Measurements from ENCODE around the gene CETP. TPM values are rescaled to one million over a fixed set of nuclear protein-coding genes. Genes with fewer than 3 reads are reported as not detected.

The CETP gene
- total and polyA plus RNA-seq, 5 donors from 2014 or later: 0.27 TPM; not detected in 4

- Histone ChIP-seq H3K9me3 (ENCODE audit: control insufficient read depth in 2 of 2, low read length in 2 of 2) (no peaks in the 10 kb centered on the region), H3K4me1 (ENCODE audit: control insufficient read depth, insufficient read depth, low read length, poor library complexity, severe bottlenecking) (peaks cover 64% of the 10 kb centered on the region), H3K27me3 (ENCODE audit: control insufficient read depth, insufficient read depth, low read length) (no peaks in the 10 kb centered on the region), H3K4me3 (ENCODE audit: low read depth, low read length) (peak overlapping the region; percentile 20), H3K36me3 (ENCODE audit: control insufficient read depth, insufficient read depth, low read length) (peaks cover 48% of the 10 kb centered on the region), H3K27ac (ENCODE audit: insufficient read depth, low read length, poor library complexity, severe bottlenecking) (peak overlapping the region; percentile 89)
- H3K4me3 Mint-ChIP-seq: peak overlapping the region; percentile 22 to 81 (median 52)
- no peaks in the 10 kb centered on the region for H3K9me3 Mint-ChIP-seq
- no peaks in the 10 kb centered on the region for H3K27me3 Mint-ChIP-seq
- H3K27ac Mint-ChIP-seq: peak overlapping the region; percentile 44 to 97 (median 93)
- ATAC-seq (ENCODE audit: low read depth in 2 of 2): no peak
- H3K36me3 Mint-ChIP-seq: peaks cover 46% of the 10 kb centered on the region
- peaks cover 17 to 89% (median 60%) of the 10 kb centered on the region in 4 donors for H3K4me1 Mint-ChIP-seq
- no peak for DNase-seq
Measured at GRCh38 chr16:57016301-57016700, 54.6 kb downstream of the CETP start.

GRCh38 chr16:57016831-57017230 lies 55.1 kb downstream of the CETP start:
- no peaks in the 10 kb centered on the region for H3K9me3 ChIP-seq (ENCODE audit: control insufficient read depth in 2 of 2, low read length in 2 of 2)
- ATAC-seq (ENCODE audit: low read depth in 2 of 2) (no peak), DNase-seq (no peak)
- Mint-ChIP-seq H3K4me3 (peak overlapping the region; percentile 1 to 70 (median 28)), H3K27ac (peak overlapping the region; percentile 44 to 98 (median 93)), H3K4me1 (peaks cover 17 to 89% (median 64%) of the 10 kb centered on the region in 4 donors), H3K9me3 (no peaks in the 10 kb centered on the region), H3K27me3 (no peaks in the 10 kb centered on the region), H3K36me3 (peaks cover 51% of the 10 kb centered on the region)
- H3K27ac ChIP-seq (ENCODE audit: insufficient read depth, low read length, poor library complexity, severe bottlenecking): peak overlapping the region; percentile 89
- no peak overlapping the region for H3K4me3 ChIP-seq (ENCODE audit: low read depth, low read length)
- no peaks in the 10 kb centered on the region for H3K27me3 ChIP-seq (ENCODE audit: control insufficient read depth, insufficient read depth, low read length)
- peaks cover 53% of the 10 kb centered on the region for H3K36me3 ChIP-seq (ENCODE audit: control insufficient read depth, insufficient read depth, low read length)
- peaks cover 64% of the 10 kb centered on the region for H3K4me1 ChIP-seq (ENCODE audit: control insufficient read depth, insufficient read depth, low read length, poor library complexity, severe bottlenecking)

- peaks cover 17 to 89% (median 64%) of the 10 kb centered on the region in 4 donors for H3K4me1 Mint-ChIP-seq
- peak overlapping the region; percentile 44 to 98 (median 93) for H3K27ac Mint-ChIP-seq
- H3K4me3 Mint-ChIP-seq: peak overlapping the region in 3 of 4 donors; percentile 1 to 48 (median 22)
- H3K27me3 Mint-ChIP-seq: no peaks in the 10 kb centered on the region
- no peak for DNase-seq
- no peak for ATAC-seq (ENCODE audit: low read depth in 2 of 2)
- H3K36me3 Mint-ChIP-seq: peaks cover 52% of the 10 kb centered on the region
- no peaks in the 10 kb centered on the region for H3K27me3 ChIP-seq (ENCODE audit: control insufficient read depth, insufficient read depth, low read length)
- H3K27ac ChIP-seq (ENCODE audit: insufficient read depth, low read length, poor library complexity, severe bottlenecking): peak overlapping the region; percentile 89
- no peak overlapping the region for H3K4me3 ChIP-seq (ENCODE audit: low read depth, low read length)
- H3K4me1 ChIP-seq (ENCODE audit: control insufficient read depth, insufficient read depth, low read length, poor library complexity, severe bottlenecking): peaks cover 64% of the 10 kb centered on the region
- no peaks in the 10 kb centered on the region for H3K9me3 ChIP-seq (ENCODE audit: control insufficient read depth in 2 of 2, low read length in 2 of 2)
- peaks cover 57% of the 10 kb centered on the region for H3K36me3 ChIP-seq (ENCODE audit: control insufficient read depth, insufficient read depth, low read length)
- no peaks in the 10 kb centered on the region for H3K9me3 Mint-ChIP-seq
Measured at GRCh38 chr16:57017251-57017650, 55.5 kb downstream of the CETP start.

- no peaks in the 10 kb centered on the region for H3K9me3 Mint-ChIP-seq
- H3K4me1 Mint-ChIP-seq: peaks cover 15 to 91% (median 60%) of the 10 kb centered on the region in 4 donors
- no peak overlapping the region for H3K4me3 ChIP-seq (ENCODE audit: low read depth, low read length)
- peaks cover 78% of the 10 kb centered on the region for H3K36me3 ChIP-seq (ENCODE audit: control insufficient read depth, insufficient read depth, low read length)
- H3K27me3 Mint-ChIP-seq: no peaks in the 10 kb centered on the region
- H3K27ac Mint-ChIP-seq: peak overlapping the region; percentile 7 to 44 (median 43)
- H3K9me3 ChIP-seq (ENCODE audit: control insufficient read depth in 2 of 2, low read length in 2 of 2): no peaks in the 10 kb centered on the region
- peaks cover 66% of the 10 kb centered on the region for H3K4me1 ChIP-seq (ENCODE audit: control insufficient read depth, insufficient read depth, low read length, poor library complexity, severe bottlenecking)
- DNase-seq: no peak
- peaks cover 54% of the 10 kb centered on the region for H3K36me3 Mint-ChIP-seq
- no peak overlapping the region for H3K27ac ChIP-seq (ENCODE audit: insufficient read depth, low read length, poor library complexity, severe bottlenecking)
- no peaks in the 10 kb centered on the region for H3K27me3 ChIP-seq (ENCODE audit: control insufficient read depth, insufficient read depth, low read length)
- peak overlapping the region in 1 of 4 donors; percentile 27 for H3K4me3 Mint-ChIP-seq
- ATAC-seq (ENCODE audit: low read depth in 2 of 2): no peak
Measured at GRCh38 chr16:57019746-57020145, 58.0 kb downstream of the CETP start.

GRCh38 chr16:57020651-57021050 lies 58.9 kb downstream of the CETP start:
- no peaks in the 10 kb centered on the region for H3K9me3 Mint-ChIP-seq
- peaks cover 62% of the 10 kb centered on the region for H3K36me3 Mint-ChIP-seq
- Histone ChIP-seq H3K4me1 (ENCODE audit: control insufficient read depth, insufficient read depth, low read length, poor library complexity, severe bottlenecking) (peaks cover 61% of the 10 kb centered on the region), H3K36me3 (ENCODE audit: control insufficient read depth, insufficient read depth, low read length) (peaks cover 85% of the 10 kb centered on the region), H3K27ac (ENCODE audit: insufficient read depth, low read length, poor library complexity, severe bottlenecking) (no peak overlapping the region), H3K27me3 (ENCODE audit: control insufficient read depth, insufficient read depth, low read length) (no peaks in the 10 kb centered on the region), H3K9me3 (ENCODE audit: control insufficient read depth in 2 of 2, low read length in 2 of 2) (no peaks in the 10 kb centered on the region), H3K4me3 (ENCODE audit: low read depth, low read length) (no peak overlapping the region)
- DNase-seq (no peak), ATAC-seq (ENCODE audit: low read depth in 2 of 2) (no peak)
- no peaks in the 10 kb centered on the region for H3K27me3 Mint-ChIP-seq
- H3K27ac Mint-ChIP-seq: peak overlapping the region; percentile 32 to 92 (median 81)
- H3K4me1 Mint-ChIP-seq: peaks cover 14 to 92% (median 60%) of the 10 kb centered on the region in 4 donors
- peak overlapping the region in 1 of 4 donors; percentile 30 for H3K4me3 Mint-ChIP-seq

- Histone ChIP-seq H3K4me3 (ENCODE audit: low read depth, low read length) (no peak overlapping the region), H3K9me3 (ENCODE audit: control insufficient read depth in 2 of 2, low read length in 2 of 2) (no peaks in the 10 kb centered on the region), H3K36me3 (ENCODE audit: control insufficient read depth, insufficient read depth, low read length) (peaks cover 93% of the 10 kb centered on the region), H3K4me1 (ENCODE audit: control insufficient read depth, insufficient read depth, low read length, poor library complexity, severe bottlenecking) (peaks cover 61% of the 10 kb centered on the region), H3K27me3 (ENCODE audit: control insufficient read depth, insufficient read depth, low read length) (no peaks in the 10 kb centered on the region), H3K27ac (ENCODE audit: insufficient read depth, low read length, poor library complexity, severe bottlenecking) (peak overlapping the region; percentile 72)
- DNase-seq: no peak
- Mint-ChIP-seq H3K4me3 (peak overlapping the region in 3 of 4 donors; percentile 36 to 65 (median 60)), H3K27ac (peak overlapping the region; percentile 87 to 92 (median 91)), H3K36me3 (peaks cover 67% of the 10 kb centered on the region), H3K4me1 (peaks cover 8 to 92% (median 53%) of the 10 kb centered on the region in 4 donors), H3K27me3 (no peaks in the 10 kb centered on the region), H3K9me3 (no peaks in the 10 kb centered on the region)
- ATAC-seq (ENCODE audit: low read depth in 2 of 2): no peak
Measured at GRCh38 chr16:57021757-57022156, 60.0 kb downstream of the CETP start.

- no peaks in the 10 kb centered on the region for H3K9me3 ChIP-seq (ENCODE audit: control insufficient read depth in 2 of 2, low read length in 2 of 2)
- ATAC-seq (ENCODE audit: low read depth in 2 of 2) (no peak), DNase-seq (no peak)
- H3K9me3 Mint-ChIP-seq: no peaks in the 10 kb centered on the region
- H3K4me1 Mint-ChIP-seq: peaks cover 8 to 92% (median 55%) of the 10 kb centered on the region in 4 donors
- peaks cover 91% of the 10 kb centered on the region for H3K36me3 ChIP-seq (ENCODE audit: control insufficient read depth, insufficient read depth, low read length)
- no peaks in the 10 kb centered on the region for H3K27me3 Mint-ChIP-seq
- peak overlapping the region; percentile 33 to 92 (median 86) for H3K27ac Mint-ChIP-seq
- peaks cover 62% of the 10 kb centered on the region for H3K36me3 Mint-ChIP-seq
- H3K4me3 ChIP-seq (ENCODE audit: low read depth, low read length): peak overlapping the region; percentile 43
- H3K4me3 Mint-ChIP-seq: peak overlapping the region; percentile 33 to 86 (median 66)
- H3K4me1 ChIP-seq (ENCODE audit: control insufficient read depth, insufficient read depth, low read length, poor library complexity, severe bottlenecking): peaks cover 55% of the 10 kb centered on the region
- no peaks in the 10 kb centered on the region for H3K27me3 ChIP-seq (ENCODE audit: control insufficient read depth, insufficient read depth, low read length)
- peak overlapping the region; percentile 72 for H3K27ac ChIP-seq (ENCODE audit: insufficient read depth, low read length, poor library complexity, severe bottlenecking)
Measured at GRCh38 chr16:57022445-57022844, 60.7 kb downstream of the CETP start.
